Measurements from ENCODE around the gene FBXW12.

GRCh38 chr3:48402907-48403306 is 30.9 kb downstream of the FBXW12 start:
- TF ChIP-seq POLR2A (IDR thresholded peaks at IDR 0.05; ENCODE audit: control extremely low read depth in 1 of 2, low read depth in 2 of 2, low read length in 2 of 2) (no peak), CTCF (IDR thresholded peaks at IDR 0.05; ENCODE audit: control extremely low read depth in 1 of 3, insufficient read depth in 1 of 3, low read depth in 1 of 3, low read length in 3 of 3) (no peak), EP300 (IDR thresholded peaks at IDR 0.05; ENCODE audit: borderline replicate concordance in 1 of 2, low read depth in 2 of 2, low read length in 2 of 2) (no peak), CTBP2 (IDR thresholded peaks at IDR 0.05; ENCODE audit: borderline replicate concordance, insufficient read depth, insufficient read length, low read length) (no peak)
- TF ChIP-seq, protein P1, sequence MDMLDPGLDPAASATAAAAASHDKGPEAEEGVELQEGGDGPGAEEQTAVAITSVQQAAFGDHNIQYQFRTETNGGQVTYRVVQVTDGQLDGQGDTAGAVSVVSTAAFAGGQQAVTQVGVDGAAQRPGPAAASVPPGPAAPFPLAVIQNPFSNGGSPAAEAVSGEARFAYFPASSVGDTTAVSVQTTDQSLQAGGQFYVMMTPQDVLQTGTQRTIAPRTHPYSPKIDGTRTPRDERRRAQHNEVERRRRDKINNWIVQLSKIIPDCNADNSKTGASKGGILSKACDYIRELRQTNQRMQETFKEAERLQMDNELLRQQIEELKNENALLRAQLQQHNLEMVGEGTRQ (IDR thresholded peaks at IDR 0.05; ENCODE audit: low read length) = no peak

Measured in H1 (cell line).